ENCODE measurements around the gene ONECUT2.

- no peak for TF ChIP-seq CTCF (IDR thresholded peaks at IDR 0.05; ENCODE audit: borderline replicate concordance, extremely low read depth, low read length, poor library complexity, severe bottlenecking)
- TF ChIP-seq EZH2 (IDR thresholded peaks at IDR 0.05; ENCODE audit: borderline replicate concordance, low read depth, low read length, severe bottlenecking), result no peak
Measured at GRCh38 chr18:57441071-57441794, 6.1 kb downstream of the ONECUT2 start.

Data from DND-41 (cell line).